ENCODE data around the gene GRIPAP1.

DNA sequence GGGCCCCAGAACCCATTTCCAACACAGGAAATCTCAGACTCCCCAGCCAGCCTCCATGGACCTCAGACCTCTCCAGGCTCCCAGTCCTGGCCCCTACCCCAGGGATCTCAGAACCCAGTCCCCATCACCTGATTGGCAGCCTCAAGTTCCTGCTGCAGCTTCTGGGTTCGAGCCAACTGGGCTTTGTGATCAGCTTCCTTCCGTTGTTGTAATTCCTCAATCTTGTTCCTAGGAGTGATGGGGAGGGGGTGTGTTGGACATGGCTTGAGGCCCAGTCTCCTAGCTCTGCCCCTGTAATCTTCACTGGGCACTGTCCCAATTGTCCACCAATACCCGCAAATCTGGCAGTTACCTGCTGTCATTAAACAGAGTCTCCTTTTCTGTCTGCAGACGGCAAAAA lies 12.6 kb downstream of the GRIPAP1 start:
- TF ChIP-seq, protein P1, sequence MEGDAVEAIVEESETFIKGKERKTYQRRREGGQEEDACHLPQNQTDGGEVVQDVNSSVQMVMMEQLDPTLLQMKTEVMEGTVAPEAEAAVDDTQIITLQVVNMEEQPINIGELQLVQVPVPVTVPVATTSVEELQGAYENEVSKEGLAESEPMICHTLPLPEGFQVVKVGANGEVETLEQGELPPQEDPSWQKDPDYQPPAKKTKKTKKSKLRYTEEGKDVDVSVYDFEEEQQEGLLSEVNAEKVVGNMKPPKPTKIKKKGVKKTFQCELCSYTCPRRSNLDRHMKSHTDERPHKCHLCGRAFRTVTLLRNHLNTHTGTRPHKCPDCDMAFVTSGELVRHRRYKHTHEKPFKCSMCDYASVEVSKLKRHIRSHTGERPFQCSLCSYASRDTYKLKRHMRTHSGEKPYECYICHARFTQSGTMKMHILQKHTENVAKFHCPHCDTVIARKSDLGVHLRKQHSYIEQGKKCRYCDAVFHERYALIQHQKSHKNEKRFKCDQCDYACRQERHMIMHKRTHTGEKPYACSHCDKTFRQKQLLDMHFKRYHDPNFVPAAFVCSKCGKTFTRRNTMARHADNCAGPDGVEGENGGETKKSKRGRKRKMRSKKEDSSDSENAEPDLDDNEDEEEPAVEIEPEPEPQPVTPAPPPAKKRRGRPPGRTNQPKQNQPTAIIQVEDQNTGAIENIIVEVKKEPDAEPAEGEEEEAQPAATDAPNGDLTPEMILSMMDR (conservative IDR thresholded peaks at IDR 0.05) = no peak
- no peak for TF ChIP-seq ZFX (IDR thresholded peaks at IDR 0.05)

Measured in C4-2B (cell line).